NCI-H2107 (cell line): ENCODE measurements around the gene CDK5RAP3.

Experiments used
- DNase-seq: peaks from one replicate; lab custom pipeline; 2025; lab: John Stamatoyannopoulos, UW

The CDK5RAP3 gene

DNA sequence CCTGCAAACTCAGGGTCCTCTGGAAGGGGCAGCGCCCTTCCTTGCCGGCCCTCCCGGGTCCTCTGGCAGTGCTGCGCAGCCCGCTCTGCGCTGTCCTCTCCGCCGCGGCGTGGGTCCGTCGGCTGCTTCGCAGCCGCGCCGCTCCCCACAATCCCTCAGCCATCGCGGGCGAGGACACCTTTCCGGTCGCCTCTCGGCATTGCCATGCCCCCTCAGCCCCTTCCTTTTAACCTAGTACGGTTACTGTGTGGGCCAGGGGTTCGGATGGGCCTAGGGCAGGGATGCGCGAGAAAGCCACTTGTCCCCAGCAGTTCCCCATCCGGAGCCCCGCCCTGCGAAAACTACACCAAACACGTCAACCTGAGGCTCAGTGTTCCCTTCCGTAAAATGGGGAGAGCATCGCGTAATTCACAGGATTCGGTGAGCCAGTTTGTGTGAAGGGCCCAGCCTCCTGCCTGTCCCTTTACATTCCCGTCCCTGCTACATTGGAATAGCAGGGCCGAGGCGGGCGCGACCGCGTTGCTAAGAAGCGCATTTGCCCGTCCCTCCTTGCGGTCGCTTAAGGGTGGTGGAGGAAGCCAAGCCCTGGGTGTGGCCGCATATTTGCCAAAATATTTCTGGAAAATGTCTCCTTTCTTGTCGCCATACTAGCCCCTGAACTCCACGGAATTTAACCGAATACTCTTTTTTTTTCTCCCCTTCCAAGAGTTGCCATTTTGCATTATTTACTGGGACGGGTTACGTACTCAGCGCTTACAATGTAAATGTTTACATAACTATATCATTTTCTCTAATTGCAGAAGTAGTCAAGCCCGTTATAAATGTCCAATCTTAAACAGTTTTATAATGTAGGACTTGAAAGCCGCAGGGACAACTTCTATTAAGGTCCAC lies 53.5 kb downstream of the CDK5RAP3 start:
- no peak for DNase-seq

DNA sequence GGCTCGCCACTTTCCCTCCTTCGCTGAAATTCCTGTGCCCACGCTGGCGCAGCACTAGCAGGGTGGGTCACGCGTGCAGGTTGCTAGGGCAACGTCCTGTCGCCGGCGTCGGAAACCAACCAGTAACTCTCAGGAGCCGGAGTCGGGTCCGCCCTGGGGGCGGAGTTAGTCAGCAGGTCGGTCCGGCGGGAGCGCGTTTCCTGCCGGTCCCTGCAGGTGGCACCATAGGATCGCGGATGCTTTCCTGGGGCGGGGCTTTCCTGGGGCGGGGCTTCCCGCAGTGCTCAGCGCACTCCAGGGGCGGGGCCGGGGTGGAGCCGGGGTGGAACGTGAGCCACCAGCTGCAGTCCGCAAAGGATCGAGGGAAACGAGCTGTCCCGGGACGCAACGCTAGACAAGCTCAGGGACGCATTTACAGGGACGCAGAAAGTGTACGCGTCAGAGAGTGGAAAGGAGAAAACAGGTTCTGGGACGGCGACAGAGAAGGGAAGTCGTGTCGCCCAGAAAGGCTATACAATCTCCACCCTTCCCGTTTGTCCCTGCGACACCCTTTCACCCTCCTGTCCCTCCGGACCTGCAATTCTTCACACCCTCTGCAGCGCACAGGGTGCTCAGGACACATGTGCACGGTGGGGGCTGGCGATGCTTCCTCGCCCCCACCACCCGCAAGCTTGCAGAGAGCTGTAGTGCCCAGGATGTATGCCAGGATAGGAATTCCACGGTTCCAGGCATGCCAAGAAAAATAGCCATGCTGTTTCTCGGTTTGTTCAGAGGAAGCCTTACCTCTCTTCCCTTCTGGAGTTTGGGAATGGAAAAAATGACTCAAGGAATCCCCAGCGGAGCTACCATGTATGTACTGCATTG lies 54.4 kb downstream of the CDK5RAP3 start:
- peak; percentile 95 for DNase-seq

DNA sequence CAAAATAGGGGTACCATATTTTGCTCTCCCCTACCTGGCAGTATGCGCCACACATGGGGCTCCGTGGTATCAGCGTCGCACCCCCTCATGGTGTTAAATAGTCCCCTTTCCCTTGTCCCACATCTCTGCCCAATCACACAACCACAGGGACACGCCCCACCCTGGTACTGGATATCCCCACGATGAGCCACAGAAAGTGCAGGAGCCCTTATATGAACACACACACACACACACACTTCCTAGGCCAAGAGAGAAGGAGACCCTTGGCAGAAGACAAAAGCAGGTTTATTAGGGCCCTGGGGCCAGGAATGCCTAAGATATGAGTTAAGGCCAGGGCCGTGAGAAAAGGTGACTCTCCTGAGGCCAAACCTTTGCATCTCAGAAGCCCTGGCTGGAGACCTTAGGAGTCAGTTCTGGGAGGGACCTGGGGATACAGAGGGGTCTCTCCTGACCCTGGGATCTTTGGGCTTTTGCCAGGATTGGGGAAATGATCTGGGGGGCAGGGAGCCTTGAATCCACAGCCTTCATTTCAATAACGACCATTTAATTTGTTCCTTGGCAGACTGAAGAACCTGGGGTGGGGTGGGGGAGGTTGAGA lies 55.1 kb downstream of the CDK5RAP3 start:
- no peak for DNase-seq

DNA sequence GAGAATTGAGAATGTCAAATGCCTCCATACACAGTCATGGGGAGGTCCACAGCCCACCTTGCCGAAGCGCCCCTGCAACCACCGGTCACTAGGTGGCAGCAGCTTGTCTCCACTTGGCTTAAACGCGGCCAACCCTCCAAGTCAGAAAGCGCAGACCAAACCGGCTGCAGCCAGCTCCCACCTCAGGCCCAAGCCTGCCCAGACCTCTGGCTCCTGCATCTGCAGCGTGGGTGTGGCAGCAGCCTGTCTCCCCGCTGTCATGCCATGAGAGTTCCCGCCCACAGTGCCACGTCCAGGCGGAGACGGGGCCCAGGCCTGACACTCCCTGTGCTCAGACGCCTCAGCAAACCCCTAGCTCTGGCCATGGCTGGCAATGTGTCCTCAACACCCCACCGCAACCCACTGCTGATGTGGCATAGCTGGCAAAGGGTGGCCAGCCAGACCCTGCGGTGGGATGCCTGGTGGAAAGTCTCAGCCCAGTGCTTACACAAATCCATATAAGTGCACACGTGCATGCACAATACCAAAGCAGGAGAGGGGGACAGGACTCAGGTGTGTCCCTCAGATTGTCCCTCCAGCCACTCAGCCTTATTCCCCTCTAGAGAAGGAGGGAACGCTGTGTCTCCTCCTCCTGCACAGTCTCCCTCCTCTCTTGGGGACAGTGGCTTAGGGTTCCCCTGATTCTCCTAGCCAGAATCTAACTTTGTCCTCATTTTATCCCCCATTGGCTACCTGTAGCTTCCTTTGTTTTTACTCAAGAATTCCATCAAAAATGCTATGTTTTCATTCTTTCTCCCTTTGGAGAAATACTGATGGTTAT lies 55.8 kb downstream of the CDK5RAP3 start:
- DNase-seq = peak; percentile 68

DNA sequence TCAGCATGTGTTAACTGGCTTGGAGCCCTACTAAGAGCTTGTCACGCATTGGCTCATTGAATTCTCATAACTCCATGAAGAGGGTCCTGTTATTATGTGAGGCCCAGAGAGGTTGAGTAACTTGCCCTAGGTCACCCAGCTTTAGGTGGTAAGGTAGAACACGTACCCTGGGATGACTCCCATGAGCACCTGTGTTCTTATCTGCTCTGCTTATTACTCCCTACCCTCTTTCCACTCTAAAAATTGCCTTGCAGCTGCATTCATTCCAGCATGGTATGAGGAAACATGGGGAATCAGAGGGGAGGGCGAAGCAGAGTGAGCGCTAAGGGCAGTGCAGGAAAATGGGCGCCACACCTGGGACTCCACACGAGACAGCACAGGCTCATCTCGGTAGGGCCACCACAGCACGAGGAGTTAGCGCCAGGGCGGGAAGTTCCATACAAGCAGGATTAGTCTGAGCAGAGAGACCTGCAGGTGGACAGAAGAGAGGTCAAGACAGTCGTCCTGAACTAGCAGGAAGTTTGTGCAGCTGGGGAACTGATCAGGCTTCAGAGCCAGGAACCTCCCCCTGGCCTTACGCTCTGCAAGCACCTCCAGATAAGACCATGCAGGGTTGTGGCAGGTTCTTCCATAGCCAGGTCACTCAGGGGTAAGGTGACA lies 56.5 kb downstream of the CDK5RAP3 start:
- no peak for DNase-seq

DNA sequence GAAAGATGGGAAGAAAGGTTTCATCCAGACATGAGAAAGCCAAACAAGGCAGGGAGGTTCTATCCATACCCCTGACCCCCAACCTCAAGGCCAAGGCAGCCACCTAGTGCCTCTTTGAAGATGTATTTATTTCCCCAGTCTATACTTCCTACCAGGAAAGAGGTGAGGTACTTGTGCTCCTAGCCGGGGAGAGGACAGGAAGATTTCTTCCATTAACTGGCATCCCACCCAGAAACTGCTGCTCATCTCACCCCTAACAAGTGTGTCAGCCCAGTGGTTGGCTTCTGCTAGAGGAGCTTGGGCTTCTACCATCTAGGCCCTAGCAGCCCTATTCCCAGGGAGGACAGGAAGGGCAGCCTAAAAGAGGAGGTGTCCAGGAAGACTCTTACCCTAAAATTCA lies 57.8 kb downstream of the CDK5RAP3 start:
- no peak for DNase-seq

DNA sequence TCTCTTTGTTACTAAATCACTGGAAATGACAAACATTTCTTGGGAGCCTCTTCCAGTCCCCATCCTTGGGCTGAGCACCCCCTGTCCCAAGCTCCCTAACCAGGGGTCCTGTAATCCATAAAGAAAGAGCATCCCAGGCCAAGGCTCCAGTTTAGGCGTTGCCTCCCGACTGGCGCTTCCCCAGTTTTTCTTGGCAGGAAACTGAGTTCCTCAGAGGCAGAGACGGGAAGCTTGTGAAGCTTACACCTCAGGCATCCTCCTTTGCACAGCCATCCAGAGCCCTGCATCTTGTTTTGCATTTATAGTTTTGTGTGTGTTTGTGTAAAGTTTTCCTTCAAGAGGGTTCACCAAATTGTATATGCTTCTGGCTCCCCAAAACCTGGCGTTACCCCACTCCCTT lies 59.6 kb downstream of the CDK5RAP3 start:
- DNase-seq = no peak
